Stromal cell of bone marrow (primary cell): ENCODE data around the gene SLC22A31.

Source experiments
- DNase-seq: peaks from one replicate; pipeline ENCODE4 v3.0.0-alpha.2; 2012; ENCODE audit warnings: low read depth

SLC22A31 gene

GRCh38 chr16:89164847-89165680, 35.3 kb downstream of the SLC22A31 start:
- no peak for DNase-seq

DNA sequence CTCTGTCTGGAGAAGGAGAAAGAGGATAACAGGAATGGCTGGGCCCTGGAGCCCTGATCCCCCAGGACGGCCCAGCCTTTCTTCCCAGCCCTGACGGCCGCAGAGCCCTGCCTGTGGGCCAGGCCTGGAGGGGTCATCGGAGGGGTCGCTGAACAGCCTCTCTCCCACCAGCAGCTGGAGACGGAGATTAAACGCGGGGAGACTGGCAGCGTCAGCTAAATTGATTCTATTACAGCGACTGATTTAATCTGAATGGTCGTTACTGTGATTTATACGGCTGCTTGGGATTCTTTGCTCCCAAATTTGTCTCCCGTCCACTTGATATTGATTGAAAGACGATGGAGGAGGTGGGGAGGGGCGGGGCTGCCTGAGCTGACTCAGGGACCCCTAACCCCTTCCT, 35.9 kb downstream of the SLC22A31 start:
- DNase-seq: no peak

DNA sequence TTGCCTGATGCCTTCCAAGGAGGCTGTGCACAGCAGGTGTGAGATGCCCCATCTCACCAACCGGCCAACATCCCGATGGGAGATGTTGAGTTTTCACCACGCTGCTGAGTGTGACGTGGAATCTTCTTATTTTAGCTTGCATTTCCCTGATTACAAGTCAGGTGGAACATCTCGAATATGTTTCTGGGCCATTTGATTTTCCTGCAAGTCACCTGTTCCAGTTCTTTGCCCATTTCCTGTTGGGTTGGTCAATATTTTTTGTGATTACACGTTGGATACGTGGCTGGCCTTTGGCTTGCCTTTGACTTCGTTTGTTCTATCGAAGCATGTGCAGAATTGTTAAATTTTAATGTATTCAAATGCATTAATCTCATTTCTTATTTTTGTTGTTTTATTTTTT, 37.0 kb downstream of the SLC22A31 start:
- no peak for DNase-seq

- DNase-seq: no peak
These were observed 38.3 kb downstream of the SLC22A31 start for GRCh38 chr16:89161763-89162713.

DNA sequence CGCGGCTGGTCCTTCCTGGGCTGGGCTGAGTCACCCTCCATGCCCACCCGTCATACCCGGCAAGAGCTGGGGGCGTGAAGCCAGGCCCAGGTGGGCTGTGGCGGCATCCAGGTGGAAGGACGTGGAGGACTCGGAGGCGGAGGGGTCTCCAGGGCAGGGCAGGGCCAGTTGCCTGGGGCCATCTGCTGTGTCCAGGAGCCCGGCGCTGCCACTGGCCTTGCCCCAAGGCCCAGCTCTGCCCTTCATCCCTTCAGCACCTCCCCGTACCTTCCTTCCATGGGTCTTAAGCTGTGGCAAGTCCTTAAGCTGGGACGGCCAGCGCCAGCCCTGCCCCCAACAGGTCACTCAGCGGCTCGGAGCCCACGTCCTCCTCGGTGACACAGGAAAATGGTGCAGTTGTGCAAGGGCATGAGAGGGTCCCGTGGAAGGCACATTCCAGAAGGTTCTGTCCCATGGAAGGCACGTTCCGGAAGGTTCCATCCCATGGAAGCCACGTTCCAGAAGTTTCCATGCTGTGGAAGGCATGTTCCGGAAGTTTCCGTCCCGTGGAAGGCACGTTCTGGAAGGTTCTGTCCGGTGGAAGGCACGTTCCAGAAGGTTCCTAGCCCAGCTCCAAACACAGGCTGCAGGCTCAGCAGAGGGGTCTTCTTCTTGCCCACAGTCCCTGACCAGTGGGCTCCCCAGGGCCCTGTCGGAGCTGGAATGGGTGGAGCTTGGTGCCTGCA, 39.2 kb downstream of the SLC22A31 start:
- DNase-seq: no peak

DNA sequence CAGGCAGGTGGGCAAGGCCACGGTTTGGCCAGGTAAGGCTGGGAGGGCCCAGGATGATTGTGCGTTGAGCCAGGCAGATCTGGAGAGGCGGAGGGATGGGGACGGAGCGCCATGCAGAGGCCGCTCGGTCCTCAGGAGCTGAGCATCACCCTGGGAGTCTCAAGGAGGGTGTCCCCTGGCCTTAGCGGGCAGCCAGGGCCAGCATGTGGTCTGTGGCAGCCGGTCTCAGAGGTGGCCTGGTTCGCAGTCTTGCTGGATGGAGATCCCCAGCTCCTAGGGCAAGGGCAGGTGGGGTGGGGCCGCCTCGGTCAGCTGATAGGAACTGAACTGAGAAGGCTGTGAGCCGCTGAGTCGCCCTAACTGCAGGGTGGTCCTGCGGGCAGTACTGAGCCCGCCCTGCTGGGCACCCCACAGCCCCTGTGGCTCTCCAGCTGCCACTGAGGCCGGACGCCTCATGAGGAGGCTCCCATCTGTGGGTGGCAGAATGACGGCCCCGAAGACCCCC, 40.4 kb downstream of the SLC22A31 start:
- no peak for DNase-seq

DNA sequence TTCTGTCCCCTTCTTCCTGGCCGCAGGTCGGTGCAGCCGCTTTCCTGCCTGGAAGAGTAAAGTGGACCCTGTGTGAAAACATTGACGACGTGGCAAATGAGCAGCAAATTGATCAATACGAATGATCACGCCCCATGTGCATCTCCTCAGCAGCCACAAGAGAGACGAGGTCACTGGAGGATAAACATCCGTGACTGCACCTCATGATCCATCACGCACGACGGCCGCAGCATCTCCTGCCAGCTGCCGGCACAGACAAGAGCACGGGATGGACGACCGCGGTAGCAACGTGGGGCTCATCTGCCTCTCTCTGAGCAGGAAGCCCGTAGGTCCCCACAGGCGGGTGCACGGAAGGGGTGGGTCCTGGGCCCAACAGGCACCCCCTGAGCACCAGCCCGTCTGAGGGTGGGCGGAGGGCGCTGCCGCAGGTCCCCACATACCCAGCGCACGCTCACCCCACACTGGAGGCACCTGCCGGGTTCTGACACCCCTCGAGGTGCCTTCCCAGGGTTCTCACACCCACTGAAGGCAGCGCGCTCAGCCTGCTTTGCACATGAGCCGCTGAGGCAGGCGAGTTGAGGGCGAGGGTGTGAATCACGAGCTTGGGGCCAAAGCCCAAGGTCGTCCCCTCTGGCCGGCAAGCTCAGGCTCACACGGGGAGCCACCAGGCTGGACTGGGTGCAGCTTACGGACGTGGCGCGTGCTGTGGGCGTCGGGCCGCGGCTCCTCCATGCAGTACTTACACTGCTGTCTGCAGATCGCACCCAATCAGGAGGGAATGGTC, 41.1 kb downstream of the SLC22A31 start:
- no peak for DNase-seq

DNA sequence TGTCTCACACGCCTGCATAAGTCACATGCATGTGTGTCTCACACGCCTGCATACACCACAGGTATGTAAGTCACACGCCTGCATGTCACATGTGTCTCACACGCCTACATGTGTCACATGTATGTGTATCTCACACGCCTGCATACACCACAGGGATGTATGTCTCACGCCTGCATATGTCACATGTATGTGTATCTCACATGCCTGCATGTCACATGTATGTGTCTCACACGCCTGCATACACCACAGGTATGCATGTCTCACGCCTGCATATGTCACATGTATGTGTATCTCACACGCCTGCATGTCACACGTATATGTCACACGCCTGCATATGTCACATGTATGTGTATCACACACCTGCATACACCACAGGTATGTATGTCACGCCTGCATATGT, 42.6 kb downstream of the SLC22A31 start:
- DNase-seq: no peak

DNA sequence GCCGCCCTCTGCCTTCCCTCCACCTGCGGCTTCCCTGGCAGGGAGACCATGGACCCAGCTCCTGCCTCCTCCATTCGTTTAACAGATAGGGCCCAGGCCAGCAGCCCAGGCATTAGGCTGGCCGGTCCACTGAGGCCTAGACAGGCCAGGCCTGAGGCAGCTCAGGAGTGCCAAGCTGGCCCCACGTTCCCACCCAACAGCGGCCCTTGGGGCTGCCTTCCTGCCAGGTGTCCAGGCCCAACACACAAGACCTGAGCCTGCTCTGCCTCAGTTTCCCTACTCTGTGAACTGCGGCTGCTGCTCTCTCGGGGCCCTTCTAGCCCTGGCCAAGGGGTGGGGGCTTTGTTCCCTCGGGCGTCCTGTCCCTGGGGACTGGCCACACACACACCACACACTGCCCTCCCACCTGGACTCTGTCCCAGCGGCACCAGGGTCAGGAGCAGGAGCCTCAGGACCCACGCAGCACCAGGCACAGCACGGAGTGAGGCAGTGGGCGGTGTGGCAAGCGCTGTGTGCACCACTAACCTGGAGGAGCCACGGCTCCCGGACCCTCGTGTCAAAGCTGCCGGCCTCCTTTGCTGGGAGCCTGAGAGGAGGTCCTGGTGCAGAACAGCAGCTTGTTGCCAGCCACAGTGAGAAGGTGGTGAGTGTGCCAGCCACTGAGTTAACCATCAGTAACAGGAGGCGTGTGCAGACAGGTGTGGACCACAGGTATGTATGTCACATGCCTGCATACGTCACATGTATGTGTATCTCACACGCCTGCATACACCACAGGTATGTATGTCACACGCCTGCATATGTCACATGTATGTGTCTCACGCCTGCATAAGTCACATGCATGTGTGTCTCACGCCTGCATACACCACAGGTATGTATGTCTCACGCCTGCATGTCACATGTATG, 43.3 kb downstream of the SLC22A31 start:
- DNase-seq: no peak

GRCh38 chr16:89155851-89156739, 44.2 kb downstream of the SLC22A31 start:
- no peak for DNase-seq

- DNase-seq: no peak
These were observed 45.1 kb downstream of the SLC22A31 start for GRCh38 chr16:89155184-89155679.

DNA sequence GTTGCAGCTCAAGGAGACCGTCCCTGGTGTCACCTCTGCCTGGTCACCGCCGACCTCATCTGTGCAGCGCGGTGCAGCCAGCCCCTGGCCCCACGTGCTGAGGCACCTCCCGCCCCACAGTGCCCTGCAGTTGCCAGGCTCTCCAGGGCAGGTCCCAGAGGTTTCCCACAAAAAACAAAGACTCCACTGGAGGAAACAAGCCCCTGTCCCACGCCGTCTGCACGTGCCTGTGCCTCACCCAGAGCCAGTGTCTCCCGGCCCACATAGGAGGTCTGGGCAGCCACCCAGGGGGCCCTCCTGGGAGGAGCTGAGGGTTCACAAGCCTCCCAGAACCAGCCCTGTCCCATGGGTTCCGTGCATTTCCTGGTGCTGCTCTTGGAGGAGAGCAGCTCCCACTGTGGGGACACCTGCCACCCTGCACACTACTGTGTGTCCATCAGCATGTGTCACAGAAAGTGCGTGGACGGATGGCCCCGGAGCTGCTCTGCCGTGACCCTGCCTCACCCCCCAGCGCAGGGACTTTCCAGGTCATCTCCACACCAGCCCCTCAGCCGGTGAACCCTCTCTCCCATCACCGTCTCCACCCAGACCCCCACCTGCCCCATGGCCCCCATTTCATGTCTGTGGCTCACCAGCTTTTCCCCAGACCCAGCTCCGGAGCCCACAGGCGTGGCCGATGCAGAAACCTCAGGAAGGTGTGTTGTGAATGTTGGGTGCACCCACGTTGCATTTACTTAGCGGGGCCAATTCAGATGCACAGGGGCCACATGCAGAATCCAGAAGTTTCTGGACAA, 45.8 kb downstream of the SLC22A31 start:
- no peak for DNase-seq

DNA sequence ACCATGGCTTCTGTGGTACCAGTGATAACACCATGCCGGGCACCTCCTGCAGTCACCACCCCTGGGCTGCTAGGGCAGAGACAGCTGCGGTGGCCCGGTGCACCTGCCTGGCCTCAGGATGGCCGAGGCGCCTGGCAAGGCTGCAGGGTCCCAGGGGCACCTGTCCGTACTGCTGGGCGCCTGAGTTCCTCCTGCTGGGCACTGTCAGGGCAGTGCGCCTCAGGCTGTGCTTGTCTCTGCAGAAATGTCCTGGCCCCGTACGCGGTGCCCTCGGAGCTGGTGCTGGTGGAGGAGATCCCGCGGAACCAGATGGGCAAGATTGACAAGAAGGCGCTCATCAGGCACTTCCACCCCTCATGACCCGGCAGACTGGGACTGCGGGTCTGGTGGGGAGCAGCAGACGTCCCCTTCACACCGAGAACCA, 46.5 kb downstream of the SLC22A31 start:
- no peak for DNase-seq

DNA sequence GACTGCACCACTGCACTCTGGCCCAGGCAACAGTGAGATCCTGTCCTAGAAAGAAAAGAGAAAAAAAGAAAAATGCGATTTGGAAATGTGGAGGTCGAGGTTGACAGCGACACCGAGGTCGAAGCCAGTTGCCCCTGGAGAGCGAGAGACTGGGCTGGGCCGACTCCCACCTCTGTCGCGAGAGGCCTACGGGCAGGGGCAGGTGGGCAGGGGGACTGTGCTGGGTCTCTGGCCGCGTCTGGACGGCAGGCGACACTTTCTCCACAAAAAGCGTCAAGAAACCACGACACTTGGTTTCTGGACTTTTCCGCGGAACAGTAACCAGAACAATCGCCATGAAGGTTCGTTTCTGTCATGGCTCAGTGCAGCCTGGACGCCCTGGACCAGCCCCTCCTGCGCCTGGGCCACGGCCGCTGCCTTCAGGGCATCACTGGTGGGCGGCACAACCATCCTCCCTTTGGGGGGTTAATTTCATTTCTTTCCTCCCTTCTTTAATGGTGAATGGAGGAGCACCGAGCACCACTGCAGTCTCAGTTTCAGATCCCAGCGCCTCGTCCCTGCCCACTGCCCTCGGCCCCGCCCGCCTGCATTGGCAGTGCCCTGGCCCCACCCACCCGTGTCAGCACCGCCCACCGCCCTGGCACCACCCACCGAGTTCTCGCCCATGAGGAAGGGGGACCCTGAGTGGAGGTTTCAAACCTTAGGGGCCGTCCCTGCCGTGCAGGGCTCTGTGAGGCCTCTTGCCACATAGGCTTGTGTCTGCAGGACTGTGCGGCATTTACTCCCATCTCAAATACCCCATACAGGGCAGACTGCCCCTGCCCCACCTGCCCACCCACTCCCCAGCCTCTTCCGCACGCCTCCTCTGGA, 47.3 kb downstream of the SLC22A31 start:
- DNase-seq: no peak

DNA sequence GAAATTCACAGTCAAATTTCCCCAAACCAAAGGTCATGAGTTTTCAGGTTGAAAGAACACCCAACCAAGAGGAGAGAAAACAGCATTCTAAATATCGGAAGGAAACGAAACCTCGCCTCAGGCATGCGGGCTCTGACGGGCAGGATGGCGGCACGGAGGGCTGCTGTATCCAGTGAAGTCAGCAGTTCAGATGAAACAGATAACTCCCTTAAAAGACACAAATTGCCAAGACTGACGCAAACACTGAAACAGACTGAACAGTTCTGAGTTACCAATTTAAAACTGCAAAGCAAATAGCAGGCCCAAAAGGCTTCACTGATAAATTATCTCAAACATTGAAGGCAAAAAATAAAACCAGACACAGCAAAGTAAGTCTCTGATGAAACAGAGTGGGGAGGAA, 49.4 kb downstream of the SLC22A31 start:
- DNase-seq: no peak

- DNase-seq: no peak
These were observed 50.1 kb downstream of the SLC22A31 start for GRCh38 chr16:89150090-89150835.
